ENCODE measurements around the gene SERPINB10.

DNA sequence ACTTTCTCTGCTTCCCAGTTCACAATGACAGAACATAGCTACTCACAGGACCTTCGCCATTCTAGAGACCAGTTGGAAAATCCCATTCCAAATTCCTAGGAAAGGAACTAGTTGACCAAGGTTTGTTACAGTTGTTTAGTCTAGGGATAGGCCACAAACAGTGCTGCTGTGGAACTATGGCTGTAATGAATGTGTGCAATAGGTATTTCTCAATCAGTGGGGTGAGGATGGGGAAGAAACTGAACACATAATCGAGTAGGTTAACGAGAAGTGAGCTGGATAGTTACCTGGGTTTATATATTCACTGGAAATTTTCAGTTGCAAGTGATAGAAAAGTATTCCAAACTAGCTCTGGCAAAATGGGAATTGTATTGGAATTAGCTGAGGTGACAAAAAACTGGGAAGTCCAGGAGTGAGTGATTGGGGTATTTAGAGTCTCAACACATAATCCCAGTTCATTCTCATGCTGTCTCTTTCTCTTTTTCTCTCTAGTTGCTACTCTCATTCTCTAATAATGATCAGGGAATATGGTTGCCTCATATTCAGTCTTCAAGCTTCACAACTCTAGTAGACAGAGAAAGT, 23.1 kb downstream of the SERPINB10 start:
- TF ChIP-seq, protein P1, sequence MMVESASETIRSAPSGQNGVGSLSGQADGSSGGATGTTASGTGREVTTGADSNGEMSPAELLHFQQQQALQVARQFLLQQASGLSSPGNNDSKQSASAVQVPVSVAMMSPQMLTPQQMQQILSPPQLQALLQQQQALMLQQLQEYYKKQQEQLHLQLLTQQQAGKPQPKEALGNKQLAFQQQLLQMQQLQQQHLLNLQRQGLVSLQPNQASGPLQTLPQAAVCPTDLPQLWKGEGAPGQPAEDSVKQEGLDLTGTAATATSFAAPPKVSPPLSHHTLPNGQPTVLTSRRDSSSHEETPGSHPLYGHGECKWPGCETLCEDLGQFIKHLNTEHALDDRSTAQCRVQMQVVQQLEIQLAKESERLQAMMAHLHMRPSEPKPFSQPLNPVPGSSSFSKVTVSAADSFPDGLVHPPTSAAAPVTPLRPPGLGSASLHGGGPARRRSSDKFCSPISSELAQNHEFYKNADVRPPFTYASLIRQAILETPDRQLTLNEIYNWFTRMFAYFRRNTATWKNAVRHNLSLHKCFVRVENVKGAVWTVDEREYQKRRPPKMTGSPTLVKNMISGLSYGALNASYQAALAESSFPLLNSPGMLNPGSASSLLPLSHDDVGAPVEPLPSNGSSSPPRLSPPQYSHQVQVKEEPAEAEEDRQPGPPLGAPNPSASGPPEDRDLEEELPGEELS (CRISPR knock-in tag; IDR thresholded peaks at IDR 0.05) = no peak
- TF ChIP-seq NR2C2 (CRISPR knock-in tag; IDR thresholded peaks at IDR 0.05) (no peak), NR3C1 (CRISPR knock-in tag; conservative IDR thresholded peaks at IDR 0.05; ENCODE audit: low read depth) (no peak), NFYB (CRISPR knock-in tag; conservative IDR thresholded peaks at IDR 0.05; ENCODE audit: low read depth) (no peak), TCF7 (CRISPR knock-in tag; IDR thresholded peaks at IDR 0.05; ENCODE audit: low read depth) (no peak)
- TF ChIP-seq, protein P2, sequence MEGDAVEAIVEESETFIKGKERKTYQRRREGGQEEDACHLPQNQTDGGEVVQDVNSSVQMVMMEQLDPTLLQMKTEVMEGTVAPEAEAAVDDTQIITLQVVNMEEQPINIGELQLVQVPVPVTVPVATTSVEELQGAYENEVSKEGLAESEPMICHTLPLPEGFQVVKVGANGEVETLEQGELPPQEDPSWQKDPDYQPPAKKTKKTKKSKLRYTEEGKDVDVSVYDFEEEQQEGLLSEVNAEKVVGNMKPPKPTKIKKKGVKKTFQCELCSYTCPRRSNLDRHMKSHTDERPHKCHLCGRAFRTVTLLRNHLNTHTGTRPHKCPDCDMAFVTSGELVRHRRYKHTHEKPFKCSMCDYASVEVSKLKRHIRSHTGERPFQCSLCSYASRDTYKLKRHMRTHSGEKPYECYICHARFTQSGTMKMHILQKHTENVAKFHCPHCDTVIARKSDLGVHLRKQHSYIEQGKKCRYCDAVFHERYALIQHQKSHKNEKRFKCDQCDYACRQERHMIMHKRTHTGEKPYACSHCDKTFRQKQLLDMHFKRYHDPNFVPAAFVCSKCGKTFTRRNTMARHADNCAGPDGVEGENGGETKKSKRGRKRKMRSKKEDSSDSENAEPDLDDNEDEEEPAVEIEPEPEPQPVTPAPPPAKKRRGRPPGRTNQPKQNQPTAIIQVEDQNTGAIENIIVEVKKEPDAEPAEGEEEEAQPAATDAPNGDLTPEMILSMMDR (IDR thresholded peaks at IDR 0.05) = no peak
- TF ChIP-seq, protein P3, sequence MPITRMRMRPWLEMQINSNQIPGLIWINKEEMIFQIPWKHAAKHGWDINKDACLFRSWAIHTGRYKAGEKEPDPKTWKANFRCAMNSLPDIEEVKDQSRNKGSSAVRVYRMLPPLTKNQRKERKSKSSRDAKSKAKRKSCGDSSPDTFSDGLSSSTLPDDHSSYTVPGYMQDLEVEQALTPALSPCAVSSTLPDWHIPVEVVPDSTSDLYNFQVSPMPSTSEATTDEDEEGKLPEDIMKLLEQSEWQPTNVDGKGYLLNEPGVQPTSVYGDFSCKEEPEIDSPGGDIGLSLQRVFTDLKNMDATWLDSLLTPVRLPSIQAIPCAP (CRISPR knock-in tag; IDR thresholded peaks at IDR 0.05) = no peak
